H7 (cell line): Measurements from ENCODE around the gene DPPA2. TPM values are rescaled to one million over a fixed set of nuclear protein-coding genes. Genes with fewer than 3 reads are reported as not detected.
A peak's percentile ranks its signal among the peaks of the same experiment; 100 is the strongest.
"Not testable (repeated sequence)": the region's sequence is repeated elsewhere in the genome, so short reads cannot be mapped to it uniquely, and the experiment has no call there.

Experiments
- DNase-seq: peaks from one replicate; pipeline ENCODE4 v3.0.0; 2012
- H3K27me3 ChIP-seq: 2 replicates; pipeline ENCODE4 v1.6.0; 2011; ENCODE audit warnings: mild to moderate bottlenecking, low read length; ENCODE audit not compliant: control insufficient read depth, insufficient read depth
- H3K36me3 ChIP-seq: replicated peaks from 2 replicates; pipeline ENCODE4 v1.5.1; 2011; ENCODE audit warnings: low read length; ENCODE audit not compliant: control insufficient read depth, insufficient read depth
- H3K4me3 ChIP-seq: 2 replicates; pipeline ENCODE4 v1.5.1; 2011; ENCODE audit warnings: low read depth, mild to moderate bottlenecking, control low read depth, low read length, moderate library complexity; ENCODE audit not compliant: insufficient read depth
- total RNA-seq: library from RNA; depleted of rRNA; stranded (reverse); fragments of >200 nt; shearing (Covaris generic); gene quantifications from 2 replicates; pipeline ENCODE4 v1.2.3, GENCODE V29; 2014; rRNA removed

The DPPA2 gene, protein sequence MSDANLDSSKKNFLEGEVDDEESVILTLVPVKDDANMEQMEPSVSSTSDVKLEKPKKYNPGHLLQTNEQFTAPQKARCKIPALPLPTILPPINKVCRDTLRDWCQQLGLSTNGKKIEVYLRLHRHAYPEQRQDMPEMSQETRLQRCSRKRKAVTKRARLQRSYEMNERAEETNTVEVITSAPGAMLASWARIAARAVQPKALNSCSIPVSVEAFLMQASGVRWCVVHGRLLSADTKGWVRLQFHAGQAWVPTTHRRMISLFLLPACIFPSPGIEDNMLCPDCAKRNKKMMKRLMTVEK
- total RNA-seq = 10.3 and 17.7 TPM in 2 replicates

DNA sequence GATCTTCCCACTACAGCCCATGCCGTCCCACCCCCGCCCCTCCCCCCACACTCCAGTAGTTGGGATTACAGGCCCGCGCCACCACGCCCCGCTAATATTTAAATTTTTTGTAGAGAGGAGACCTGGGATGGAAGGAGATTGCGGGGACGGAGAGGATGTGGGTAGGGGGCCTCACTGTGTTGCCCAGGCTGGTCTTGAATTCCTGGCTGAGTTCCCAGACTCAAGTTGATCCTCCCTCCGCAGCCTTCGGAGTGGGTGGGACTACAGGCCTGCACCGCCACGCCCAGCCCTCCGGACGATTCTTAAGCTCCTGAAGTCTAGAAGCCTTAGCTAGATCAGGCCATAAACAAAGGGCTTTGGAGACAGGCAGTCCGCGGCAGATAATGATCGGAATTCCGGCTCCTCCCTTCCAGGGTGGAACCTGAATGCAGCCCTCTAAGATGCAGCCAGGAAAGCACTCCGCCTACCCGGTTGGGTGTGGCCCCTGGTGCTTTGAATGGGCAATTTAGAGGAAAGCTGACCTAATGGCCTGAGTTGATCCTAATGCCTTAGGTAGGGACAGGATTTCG is at the start of gene DPPA2:
Gene DPPA2, minus strand, starts transcription at position 356 of the 569 bp plus-strand sequence. CDS start 1,975 bp downstream, outside the sequence.
- Histone ChIP-seq H3K4me3 (peak within 1 kb of the TSS; percentile 25), H3K27me3 (no peaks in the 10 kb centered on the region), H3K36me3 (0 out of 2 replicates have a peak, but pooled peaks cover 1% of the 10 kb centered on the region)
- peak; percentile 76 for DNase-seq

DNA sequence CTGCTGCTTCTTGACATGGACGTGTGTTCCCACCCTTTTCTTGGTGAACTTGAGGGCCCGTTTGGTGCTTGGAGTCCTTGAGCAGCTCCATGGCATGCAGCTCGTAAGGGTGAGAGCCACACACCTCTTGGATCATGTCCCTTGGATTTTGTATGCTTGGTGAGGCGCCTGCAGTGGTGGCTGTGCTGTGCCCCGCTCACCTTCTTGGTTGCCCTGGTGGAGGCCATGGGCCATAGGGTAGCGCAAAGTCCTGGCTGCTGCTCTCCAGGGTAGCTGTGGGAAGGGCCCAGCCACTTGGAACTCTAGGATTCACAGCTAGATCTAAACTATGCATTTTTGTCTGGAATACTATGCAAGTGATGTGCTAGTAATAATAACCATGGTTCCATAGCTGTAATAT is 47.8 kb upstream of the DPPA2 start:
- H3K36me3 ChIP-seq = peaks cover 2% of the 10 kb centered on the region
- H3K27me3 ChIP-seq = no peaks in the 10 kb centered on the region
- no peak for DNase-seq
- H3K4me3 ChIP-seq = no peak overlapping the region

DNA sequence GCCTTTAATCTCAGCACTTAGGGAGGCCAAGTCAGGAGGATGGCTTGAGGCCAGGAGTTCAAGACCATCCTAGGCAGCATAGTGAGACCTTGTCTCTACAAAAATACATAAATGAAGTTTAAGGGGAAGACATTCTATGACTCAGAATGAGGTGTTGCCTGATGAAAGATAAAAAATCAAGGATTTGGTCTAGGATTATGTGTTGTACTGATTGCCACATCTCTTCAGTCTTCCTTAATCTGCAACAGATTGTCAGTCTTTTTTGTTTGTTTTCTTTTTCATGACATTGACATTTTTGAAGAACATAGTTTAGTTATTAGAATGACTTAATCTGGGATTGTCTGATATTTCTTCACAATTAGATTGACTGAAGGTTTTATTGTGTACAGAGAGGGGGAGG is 47.3 kb upstream of the DPPA2 start:
- Histone ChIP-seq H3K4me3 (no peak overlapping the region), H3K36me3 (peaks cover 2% of the 10 kb centered on the region), H3K27me3 (no peaks in the 10 kb centered on the region)
- no peak for DNase-seq

GRCh38 chr3:109362823-109363222 is 46.5 kb upstream of the DPPA2 start:
- H3K27me3 ChIP-seq = no peaks in the 10 kb centered on the region
- DNase-seq = no peak
- no peak overlapping the region for H3K4me3 ChIP-seq
- H3K36me3 ChIP-seq = peaks cover 2% of the 10 kb centered on the region

- DNase-seq, H3K27me3 ChIP-seq, H3K36me3 ChIP-seq, H3K4me3 ChIP-seq: not testable (repeated sequence)
These were observed 42.5 kb upstream of the DPPA2 start for GRCh38 chr3:109358809-109359208.

DNA sequence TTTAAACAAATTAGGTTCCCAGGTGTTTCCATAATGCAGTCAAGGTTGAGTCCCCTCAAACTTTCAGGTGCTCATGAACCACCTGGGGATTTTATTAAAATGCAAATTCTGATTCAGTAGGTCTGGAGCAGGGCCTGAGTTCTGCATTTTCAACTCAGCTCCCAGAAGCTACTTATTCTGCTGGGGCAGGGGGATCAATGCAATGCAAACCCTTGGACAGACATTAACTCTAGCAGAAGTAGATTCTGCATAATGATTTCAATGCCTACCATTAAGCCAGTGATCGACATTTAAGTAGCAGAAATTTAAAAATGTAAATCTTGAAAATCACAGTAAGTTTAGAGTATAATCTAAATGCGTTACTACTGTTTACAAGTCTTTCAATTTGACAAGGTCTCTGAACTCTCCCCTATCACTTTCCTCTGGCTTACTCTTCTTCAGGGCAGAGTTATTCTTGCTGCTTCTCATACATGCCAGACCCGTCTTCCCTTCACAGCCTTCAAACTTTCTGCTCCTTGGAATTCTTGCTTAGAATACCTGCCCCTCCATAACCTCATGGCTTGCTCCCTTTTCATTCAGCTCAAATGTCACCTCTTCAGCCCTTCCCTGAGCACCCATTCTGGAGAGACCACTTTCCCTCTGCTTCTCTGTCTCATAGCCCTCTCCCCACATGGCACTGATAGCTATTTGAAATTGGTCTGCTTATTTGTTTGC is 40.3 kb upstream of the DPPA2 start:
- Histone ChIP-seq H3K36me3 (peaks cover 5% of the 10 kb centered on the region), H3K27me3 (no peaks in the 10 kb centered on the region), H3K4me3 (no peak overlapping the region)
- DNase-seq = peak; percentile 36

DNA sequence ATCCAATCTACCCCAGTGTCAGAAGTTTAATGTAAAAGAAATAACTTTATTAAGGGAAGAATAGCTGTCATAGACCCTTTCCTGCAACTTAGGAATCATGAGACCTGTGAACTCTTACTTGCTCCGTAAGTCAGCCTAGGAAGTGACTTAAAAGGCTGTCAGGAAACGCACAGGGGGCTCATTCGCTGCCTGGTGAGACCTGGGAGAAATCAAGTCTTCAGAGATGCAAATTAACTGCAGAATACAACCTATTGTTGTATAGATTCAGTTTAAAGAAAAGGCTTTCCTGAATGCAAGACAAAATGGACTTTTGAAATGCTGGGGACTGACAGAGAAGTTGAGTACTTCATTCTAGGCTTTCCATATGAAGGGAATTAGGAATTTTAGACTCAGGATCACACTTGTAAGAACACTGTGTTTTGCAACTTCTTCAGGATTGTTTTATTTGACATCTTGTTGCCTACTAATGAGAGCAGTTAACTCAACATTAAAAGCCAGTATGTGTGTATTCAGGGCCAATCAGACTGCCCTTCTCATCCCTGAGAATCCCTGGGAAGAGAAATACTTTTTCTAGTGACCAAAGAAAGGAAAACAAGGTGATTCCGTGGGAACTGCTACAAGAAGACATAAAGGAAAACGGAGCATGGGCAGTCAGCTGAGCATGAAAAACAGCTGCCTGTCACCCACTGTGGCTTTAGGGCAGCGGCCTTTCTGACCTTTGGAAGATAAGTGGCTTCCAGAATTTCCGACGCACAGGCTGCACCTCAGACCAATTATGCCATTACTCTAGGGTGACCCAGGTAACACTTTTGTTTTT is 39.5 kb upstream of the DPPA2 start:
- Histone ChIP-seq H3K27me3 (no peaks in the 10 kb centered on the region), H3K4me3 (0 out of 2 replicates have a peak overlapping the region, but pooled peaks have one; percentile 4), H3K36me3 (peaks cover 5% of the 10 kb centered on the region)
- DNase-seq = peak; percentile 76

DNA sequence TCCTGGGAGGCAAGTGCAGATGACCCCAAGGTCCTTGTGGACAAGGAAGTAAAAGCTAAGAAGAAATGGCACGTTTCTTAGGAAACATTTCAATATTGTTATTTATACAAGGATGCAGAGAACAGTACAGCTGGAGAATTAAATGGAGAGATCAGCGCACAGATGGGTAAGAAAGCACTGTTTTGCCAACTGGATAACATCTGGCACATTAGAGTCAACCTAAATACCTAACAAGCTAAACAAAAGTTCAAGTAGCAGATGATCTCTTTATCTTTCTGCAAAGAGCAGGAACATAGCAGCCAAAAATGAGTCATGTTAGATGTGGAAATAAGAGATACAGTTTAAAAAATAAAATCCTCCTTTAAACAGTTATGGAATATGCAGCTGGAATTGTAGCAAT is 36.7 kb upstream of the DPPA2 start:
- Histone ChIP-seq H3K36me3 (peaks cover 5% of the 10 kb centered on the region; the same call in 1 of the 2 replicates), H3K27me3 (no peaks in the 10 kb centered on the region), H3K4me3 (no peak overlapping the region)
- DNase-seq = no peak

- no peak overlapping the region for H3K4me3 ChIP-seq
- DNase-seq = no peak
- no peaks in the 10 kb centered on the region for H3K27me3 ChIP-seq
- H3K36me3 ChIP-seq = peaks cover 7% of the 10 kb centered on the region; the same call in 1 of the 2 replicates
These were observed 34.9 kb upstream of the DPPA2 start for GRCh38 chr3:109351231-109351630.

- Histone ChIP-seq H3K4me3 (no peak overlapping the region), H3K36me3 (peaks cover 21% of the 10 kb centered on the region), H3K27me3 (no peaks in the 10 kb centered on the region)
- DNase-seq = no peak
These were observed 30.5 kb upstream of the DPPA2 start for GRCh38 chr3:109346770-109347295.

GRCh38 chr3:109346099-109346498 is 29.8 kb upstream of the DPPA2 start:
- H3K27me3 ChIP-seq = no peaks in the 10 kb centered on the region
- DNase-seq = peak; percentile 64
- no peak overlapping the region for H3K4me3 ChIP-seq
- peaks cover 22% of the 10 kb centered on the region for H3K36me3 ChIP-seq

DNA sequence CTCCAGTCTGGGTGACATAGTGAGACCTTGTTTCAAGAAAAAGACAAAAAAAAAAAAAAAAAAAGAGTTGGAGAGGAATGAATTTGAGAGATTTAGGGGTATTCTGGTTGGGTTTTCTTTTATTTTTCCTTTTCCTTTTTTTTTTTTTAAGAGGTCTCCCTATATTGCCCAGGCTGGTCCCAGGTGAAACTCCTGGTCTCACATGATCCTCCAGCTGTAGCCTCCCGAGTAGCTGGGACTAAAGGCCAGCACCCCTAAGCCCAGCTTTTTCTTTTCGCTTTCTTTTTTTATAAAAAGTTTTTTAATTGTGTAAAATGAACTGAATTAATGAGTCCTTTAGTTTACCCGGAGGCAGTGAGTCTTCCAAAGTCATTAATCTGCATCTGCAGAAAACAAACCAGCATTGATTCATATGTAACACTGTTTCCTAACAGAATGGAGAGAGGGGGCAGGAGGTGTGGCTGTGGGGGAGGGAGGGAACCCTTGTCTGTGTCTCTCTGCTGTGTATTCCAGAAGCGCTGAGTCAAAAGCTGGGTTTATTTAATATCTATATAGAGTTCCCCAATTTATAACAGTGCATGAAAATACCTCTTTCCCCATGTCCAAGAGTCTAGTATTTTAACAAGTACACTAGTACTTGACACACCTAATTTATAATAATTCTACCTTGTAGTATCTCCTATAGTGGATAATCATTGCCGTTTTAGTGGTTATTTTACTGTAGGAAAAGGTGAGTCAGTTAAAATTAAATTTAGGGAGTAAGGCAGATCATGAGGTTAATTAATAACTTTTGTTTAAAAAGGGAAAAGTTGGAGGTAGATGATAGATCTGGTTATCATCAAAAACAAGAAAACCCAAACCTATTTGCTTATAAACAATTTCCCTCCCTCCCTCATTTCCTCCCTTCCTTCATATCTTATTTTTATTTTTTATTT is 23.7 kb upstream of the DPPA2 start:
- Histone ChIP-seq H3K27me3 (no peaks in the 10 kb centered on the region), H3K4me3 (peak overlapping the region; percentile 95), H3K36me3 (peaks cover 31% of the 10 kb centered on the region)
- peak; percentile 70 for DNase-seq

GRCh38 chr3:109339197-109339596 is 22.9 kb upstream of the DPPA2 start:
- Histone ChIP-seq H3K36me3 (peaks cover 35% of the 10 kb centered on the region), H3K4me3 (peak overlapping the region; percentile 95), H3K27me3 (no peaks in the 10 kb centered on the region)
- no peak for DNase-seq
